Suppressor macrophage treated with lipopolysaccharide for 4 hours (primary cell): ENCODE measurements around the gene KCP.

Experiments
- DNase-seq: peaks from one replicate; pipeline ENCODE4 v3.0.0-alpha.2; 2020

KCP gene

DNA sequence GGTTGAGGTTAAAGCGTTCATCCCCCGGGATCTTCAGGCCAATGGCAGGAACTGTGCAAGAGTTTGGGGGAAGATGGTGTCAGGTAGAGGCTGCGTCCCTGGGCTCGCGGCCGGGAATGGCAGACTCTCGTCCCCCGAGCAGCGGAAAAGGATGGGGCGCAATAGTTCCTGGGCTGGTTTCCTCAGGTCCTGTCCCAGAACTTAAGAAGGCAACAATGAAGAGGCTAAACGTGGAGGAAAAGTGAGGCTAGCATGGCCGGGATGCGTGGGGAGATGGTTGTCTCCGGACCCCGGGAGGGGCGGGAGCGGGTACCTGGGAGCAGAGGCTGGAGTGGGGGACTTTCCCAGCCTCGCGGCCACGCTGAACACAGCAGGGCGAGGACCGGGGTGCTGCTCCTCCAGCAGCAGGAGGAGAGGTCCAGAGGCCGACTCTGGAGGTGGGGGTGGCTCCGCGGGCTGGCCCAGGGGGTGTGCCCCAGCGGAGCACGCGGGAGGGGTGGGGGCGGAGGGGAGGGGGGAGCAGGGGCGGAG is 28.1 kb upstream of the KCP start:
- DNase-seq: peak; percentile 60

DNA sequence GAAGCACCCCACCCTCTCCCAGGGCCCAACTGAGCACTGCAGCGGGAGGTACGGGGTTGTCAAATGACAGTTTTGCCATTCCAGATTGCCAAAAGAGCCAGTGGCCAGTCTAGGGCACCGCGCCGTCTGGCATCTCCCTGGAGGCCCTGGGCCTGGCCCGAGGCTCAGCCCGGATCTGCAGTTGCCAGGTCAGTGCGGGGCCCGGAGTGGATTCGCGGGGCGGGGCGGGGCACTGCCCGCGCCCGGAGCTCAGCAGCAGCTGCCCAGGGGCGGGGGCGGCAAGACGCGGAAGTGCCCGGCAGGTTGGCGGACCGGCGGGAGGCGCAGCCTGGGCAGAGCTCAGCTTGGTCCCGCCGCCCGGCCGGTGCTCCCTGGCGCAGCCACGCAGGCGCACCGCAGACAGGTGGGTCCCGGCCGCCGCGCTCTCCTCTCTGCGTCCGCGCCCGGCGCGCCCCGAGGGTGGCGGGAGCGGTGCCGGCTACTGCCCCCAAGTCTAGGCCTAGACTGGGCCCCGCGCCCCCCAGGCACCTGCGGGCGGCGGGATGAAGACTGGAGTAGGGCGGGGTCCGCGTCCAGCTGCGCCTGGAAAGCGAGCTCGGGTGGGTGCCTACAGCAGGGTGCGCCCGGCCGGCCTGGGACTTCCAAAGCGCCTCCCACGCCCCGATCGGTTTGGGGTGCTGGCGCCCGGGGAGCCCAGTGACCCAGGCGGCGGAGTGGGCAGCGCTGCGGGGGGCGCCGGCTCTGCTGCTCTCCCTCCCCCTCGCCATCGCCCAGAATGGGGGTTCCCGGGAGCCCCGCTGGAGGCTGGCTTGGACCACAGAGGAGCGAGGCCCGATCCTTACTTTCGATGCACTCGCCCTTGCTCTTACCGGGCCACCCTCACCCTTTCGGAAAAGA is 27.4 kb upstream of the KCP start, which contains the start of gene IRF5:
IRF5 (plus strand) TSS at position 281 of the 897 bp plus-strand sequence. CDS start 4,155 bp downstream, outside the sequence.
- peak; percentile 78 for DNase-seq

DNA sequence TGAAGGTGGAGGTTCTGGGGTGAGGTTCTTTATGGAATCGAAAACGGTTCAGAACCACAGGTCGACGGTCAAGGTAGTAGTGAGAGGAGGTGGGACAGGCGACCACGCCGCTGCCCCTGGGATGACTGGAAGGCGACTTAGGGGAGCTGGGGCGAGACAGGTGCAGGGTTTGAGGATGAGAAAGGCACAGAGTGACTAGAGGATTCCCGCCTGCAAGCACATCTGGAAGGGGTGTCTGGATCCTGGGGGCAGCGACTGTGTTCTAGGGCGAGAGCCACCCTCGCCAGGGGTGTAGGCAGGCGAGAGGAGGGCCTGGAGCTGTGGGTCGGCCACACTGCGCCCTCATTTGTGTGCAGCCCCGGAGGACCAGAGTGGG is 26.8 kb upstream of the KCP start:
- no peak for DNase-seq

DNA sequence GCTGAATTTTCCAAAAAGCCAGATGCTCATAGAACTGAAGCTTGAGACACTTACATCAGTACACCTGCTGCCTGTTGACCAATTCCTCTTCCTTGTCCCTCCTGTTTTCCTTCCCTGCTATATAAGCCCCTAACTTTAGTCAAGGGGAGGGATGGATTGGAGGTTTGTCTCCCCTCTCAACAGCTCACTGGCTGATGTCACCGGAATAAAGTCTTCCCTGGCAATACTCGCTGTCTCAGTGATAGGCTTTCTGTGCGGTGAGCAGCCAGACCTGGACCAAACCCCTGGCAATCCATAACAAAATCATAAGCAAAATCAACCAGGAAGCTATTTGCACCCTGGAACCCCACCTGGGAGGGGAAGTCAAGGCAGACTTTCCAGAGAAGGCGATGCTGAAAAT is 26.3 kb upstream of the KCP start:
- DNase-seq: no peak

DNA sequence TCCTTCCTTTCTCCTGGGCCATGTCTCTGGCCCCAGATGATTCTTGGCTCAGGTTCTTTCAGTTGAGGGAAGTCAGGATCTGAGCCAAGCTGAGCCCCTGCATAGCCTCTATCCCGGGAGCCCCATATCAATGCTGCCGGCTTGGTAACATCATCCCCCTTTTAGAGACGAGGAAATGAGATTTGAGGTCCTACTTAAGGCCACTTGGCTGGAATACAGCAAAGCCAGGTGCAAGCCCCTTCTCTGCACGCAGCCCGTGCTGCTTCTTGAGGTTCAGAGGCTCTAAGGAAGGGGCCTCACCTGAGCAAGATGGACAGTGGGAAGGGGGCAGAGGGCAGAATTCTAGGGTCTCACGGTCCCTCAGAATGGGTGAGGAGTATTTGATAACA is 24.8 kb upstream of the KCP start:
- DNase-seq: no peak

DNA sequence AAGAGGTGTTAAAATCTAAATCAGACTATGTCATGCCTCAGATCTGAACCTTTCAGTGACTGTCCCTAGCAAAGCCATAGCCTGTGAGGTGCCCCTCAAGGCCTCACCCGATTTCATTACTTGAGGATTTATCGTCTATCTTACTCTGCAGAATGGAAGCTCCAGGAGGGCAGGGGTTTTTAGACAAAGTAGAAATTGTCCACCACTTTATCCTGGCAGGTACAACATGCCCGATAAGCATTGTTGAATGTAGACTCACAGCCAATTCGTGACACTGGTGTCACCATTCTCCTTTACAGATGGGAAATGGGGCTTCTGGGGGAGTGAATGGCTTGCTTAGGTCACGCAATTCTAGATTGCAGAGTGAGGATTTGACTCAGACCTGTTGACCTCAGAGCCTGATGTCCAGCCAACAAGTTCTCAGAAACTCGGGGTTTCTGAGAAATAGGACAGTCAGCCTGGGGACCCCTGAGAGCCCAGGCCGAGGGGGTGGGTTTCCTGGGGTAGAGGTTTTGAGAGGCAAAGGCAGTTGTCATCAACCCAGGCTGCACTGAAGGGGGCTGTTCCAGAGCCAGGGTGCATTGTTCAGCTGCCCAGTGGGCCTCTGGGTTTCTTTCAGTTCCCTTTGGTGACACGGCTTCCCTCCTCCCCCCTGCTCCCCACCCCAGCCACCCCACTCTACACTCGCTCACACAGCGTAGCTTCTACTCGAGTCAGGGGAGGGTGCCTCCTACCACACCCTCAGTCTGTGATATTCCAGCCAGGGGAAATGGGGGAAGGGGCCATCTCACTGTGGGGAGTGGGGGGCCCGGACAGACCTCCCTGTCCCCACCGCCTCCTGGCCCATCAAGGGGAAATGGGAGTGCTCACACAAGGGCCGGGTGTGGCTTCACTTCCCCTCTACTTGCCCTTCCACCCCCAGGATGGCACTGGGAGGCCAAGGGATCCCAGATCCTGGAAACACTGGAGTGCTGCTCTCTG is 24.1 kb upstream of the KCP start:
- DNase-seq: peak; percentile 92

DNA sequence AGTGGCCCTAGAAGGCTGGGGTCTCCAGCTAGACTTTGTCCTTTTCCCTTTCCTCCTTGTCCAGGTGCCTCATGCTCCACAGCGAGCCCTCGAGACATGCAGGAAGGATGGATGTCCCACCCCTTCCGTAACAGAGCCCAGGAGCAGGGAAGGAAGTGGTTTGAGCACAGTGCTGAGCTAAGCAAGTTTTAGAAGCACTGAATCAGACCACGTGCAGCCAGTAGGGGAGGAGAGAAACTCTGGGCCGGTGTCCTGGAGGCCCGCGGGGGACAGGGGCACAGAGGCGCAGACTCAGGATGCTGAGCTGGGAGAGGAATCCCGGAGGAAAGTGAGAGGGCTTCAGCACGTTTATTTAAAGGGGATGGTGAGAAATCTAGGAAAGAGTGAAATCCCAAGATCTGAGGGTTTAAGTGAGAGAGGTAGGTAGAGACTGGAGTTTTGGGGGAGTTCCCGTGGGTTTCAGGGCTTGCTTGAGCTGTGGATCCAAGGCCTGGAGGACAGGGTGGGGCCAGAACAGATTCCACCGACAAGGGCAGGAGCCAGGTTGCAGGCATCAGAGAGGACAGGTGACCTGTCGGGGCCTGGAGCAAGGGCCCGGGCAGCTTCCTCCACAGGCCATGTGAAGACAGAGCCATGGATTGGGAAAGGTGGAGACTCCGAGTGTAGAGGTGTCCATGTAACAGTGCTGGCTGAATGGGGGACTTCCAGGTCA is 22.8 kb upstream of the KCP start:
- DNase-seq: peak; percentile 76

DNA sequence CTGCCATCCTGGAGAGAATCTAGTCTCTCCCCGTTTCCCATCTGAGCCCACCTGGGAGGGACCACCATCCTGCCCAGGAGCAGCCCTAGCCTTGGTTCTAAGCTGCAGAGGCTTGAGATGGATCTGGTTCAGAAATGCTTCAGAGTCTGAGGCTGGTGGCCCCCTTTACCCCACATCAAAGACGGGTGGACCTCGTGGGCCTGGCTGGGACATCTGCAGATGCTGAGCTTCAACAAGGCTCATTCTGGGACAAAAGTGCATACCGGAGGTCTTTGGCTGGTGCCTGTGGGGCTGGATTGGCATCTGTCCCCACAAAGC is 22.3 kb upstream of the KCP start:
- DNase-seq: no peak

DNA sequence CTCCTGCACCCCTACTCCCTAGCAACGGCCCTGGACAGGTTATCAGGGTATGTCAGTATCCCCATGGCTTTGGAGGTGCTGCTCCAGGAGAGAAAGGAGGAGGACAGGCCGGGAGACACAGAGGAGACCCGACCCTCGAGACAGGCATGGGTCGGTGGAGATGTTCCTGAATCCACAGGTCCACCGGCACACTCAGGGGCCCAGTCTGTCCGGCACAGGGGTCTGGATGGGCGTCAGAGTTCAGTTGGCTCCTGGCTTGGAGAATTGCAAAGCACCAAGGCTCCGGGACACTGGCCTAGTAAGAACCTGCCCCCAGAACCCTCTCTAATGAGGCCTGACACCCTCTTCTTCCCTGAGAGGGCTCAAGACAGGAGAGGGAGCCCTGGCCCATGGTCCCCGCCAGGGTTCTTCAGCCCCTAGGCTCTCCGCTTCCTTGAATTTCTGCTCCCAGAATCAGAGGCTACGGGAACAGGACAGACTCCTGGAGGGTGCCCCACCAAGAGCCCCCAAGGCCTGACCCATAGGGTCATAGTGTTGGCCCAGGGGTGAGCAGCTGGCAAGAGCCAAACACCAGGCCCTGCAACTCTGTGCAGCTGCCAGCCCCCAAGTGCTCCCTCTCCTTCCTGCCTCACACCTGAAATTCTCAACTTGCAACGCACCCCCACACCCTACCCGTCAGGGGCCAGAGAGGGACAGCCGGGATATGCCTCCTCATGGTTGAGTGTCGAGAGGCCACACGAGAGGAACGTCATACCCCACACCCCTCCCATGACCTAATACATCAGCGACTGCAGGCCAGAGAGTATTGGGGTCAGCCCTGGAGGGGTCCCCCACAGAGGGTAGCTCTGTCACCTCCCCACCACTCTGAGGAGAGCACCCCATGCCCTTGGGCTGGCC is 21.7 kb upstream of the KCP start:
- DNase-seq: no peak

DNA sequence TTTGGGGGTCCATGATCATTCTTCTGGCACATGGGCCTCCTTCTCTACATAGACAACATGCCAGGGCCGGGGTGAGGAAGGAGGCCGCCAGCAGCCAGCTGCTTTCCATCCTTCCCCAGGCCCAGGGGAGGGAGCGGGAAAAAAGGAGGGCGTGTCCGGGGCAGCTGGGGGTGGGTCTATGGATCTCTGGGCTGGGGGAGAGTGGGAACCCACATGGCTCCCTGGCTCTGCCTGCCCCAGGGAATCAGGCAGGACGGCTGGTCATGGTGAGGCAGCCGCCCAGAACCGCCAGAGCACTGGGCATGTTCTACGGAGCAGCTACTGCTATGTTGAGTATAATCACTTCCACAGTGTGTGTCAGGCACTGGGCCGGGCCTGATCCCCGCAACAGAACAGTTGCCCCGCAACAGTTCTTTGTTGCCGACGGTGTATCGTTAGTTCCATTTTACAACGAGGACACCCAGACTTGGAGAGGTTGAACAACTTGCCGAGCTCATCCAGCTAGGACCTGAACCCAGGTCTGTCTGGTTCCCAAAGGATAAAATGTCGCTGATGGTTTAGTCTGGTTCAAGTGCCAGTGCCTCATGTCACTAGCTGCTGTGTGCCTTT is 20.8 kb upstream of the KCP start:
- no peak for DNase-seq

DNA sequence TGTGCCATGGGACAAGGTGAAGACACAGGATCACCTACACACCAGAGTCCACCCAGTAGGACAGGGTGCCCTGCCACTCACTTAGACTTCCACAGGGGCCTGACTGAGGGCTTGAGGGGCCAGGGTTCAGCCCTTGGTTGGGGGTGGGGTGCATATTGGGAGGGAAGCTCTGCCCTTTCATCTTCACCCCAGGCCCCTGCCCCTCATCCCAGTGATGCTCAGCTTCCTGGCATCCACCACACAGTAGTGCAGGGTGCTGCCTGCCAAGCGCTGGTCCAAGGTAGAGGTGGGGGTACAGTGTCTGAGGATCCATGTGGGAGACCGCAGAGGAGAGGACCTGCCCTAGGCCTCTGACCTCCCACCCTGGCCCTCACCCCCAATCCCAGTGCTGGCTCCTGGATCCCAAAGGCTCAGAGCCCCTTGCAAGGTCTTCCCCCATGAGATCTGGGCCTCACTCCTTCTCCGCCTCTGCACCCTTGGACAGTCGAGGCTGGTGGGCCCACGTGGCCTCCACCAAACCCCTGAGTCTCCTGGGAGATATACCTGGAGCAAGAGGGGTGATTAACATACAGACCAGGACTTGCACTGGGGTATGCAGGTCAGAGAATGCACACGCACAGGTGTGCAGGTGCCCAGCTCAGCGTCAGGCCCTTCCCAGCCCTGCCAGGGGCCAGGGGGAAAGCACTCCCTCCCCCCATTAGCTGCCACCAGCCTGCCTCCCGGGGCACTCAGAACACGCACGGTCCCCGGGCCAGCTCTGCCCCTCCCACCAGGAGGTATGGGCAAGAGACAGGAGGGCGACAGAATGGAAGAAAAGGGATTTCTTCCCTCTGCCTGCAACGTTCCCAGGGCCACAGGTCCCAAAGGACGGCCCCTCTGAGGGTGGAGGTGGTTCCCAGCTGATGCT is 18.6 kb upstream of the KCP start:
- DNase-seq: no peak

DNA sequence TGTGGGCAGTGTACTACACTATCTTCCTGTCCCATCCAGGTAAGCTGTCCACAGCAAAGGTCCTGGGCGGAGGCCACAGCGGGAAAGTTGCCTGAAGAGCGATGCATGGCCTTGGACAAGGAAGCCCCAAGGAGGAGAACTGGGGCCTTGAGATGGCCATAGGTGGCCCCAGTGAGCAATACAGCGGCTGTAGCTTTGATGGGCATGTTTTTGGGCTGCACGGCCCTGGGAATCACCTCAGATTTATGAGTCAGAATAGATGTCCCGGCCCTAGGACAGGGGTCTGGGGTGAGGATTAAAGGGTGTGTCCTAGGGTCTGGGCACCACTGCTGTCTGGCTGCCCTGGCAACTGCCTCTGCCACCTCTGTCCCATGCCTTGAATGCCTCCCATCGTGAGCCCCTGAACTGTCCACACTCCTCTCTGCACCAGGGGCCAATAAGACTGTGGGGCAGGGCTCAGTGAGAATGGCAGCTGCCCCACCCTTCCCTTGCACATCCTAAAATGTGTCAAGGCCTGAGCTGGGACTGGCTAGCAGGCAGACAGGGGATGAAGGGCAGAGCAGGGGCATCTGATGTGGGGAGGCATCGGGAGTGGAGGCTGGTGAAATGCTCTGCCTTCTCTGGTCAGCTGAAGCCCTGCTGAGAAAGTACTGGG is 17.8 kb upstream of the KCP start:
- no peak for DNase-seq

DNA sequence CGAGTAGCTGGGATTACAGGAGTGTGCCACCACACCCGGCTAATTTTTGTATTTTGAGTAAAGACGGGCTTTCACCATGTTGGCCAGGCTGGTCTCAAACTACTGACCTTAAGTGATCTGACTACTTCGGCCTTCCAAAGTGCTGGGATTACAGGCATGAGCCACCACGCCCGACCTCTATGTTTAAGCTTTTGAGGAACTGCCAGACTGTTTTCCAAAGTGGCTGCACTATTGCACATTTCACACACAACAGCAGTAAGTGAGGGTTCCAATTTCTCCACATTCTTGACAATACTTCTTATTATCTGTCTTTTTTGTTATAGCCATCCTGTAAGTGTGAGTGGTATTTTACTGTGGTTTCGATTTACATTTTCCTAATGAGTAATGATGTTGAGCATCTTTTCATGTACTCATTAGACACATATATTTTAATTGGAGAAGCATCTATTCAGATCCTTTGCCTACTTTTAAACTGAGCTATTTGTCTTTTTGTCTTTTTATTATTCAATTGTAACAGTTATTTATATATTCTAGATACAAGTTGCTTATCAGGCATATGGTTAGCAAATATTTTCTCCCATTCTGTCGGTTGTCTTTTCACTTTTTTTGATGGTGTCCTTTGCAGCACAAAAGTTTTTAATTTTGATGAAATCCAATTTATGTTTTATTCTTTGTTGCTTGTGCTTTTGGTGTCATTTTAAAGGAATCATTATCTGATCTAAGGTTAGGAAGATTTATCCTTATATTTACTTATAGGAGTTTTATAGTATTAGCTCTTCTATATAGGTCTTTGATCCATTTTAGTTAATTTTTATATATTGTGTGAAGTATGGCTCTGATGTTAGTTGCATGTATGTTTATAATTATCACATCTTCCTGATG is 14.4 kb upstream of the KCP start:
- peak; percentile 36 for DNase-seq

DNA sequence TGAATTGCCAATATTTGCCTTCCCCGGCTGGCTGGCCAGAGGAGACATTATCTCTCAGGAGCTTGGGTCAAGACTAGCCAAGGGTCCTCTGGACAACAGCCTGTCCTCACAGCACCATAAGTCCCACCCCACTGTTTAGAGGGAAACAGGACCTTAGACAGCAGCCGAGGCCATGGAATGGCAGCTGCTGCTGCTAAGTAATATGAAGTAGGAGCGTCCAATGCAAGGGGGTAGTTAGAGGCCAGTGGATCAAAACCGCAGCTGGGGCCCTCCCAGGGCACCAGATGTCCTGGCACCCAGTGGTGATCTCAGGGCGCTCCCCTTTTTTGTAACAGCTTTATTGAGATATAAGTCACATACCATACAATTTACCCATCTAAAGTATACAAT is 12.9 kb upstream of the KCP start:
- no peak for DNase-seq

DNA sequence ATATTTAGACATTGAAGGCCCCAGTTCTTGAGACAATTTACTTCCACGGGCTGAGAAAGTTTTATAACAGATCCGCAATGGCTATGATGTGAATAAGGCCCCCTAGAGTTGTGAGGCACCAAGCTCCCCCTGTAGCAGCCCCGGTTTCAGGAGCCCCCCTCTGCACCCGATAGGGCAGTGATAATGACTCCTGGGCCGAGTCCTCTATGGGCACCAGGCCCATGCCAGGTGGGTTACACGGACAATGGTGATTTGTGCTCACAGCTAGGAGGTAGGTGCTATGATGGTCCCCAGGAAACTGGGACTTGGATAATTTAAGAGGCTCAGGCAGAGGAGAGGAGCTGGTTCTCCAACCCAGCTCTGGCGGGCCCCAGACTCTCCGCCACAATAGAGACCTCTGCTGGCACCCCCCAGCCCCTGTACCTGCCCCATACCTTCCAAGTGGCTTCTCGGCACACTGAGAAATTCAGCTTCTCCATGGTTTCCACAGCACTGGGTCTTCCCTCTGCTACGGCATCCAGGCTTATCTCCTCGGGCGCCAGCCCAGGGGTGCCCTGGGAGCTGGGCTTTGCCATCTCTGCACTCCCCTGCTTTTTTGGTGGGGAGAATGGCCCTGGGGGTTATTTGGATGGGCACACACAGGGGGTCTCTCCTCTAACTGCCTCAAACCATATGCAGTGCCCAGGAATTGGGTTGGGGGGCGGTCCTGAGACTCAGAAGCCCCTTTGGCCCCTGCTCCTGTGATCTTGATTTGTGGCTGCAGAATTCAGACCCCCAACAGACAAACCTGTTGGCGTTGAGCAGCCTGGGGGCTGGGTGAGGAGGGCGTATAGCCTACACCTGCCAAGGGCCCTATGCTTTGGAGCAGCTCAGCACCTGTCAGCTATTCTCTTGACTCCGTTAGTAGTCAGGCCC is 12.2 kb upstream of the KCP start:
- no peak for DNase-seq

DNA sequence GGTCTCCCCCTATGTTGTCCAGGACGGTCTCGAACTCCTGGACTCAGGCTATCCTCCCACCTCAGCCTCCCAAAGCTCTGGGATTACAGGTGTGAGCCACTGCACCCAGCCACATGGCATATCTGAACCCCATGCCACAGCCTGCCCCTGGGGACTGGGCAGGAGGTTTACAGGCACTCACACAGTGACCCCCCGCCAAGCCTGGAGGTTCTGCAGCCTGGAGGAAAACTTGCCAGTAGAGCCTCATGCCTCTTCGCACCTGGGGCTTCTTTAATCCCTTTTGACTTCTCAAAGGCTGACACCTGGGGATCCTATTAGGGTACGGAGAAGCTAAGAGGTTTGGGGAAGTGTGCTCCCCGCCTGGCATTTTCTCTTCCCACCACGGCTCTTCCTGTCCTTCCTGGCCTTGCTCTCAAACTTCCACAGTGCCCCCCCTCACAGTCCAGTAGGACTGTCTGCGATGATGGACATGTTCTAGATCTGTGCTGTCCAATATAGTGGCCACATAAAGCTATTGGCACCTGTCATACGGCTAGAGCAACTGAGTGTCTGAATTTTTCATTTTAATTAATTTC is 11.4 kb upstream of the KCP start:
- no peak for DNase-seq

DNA sequence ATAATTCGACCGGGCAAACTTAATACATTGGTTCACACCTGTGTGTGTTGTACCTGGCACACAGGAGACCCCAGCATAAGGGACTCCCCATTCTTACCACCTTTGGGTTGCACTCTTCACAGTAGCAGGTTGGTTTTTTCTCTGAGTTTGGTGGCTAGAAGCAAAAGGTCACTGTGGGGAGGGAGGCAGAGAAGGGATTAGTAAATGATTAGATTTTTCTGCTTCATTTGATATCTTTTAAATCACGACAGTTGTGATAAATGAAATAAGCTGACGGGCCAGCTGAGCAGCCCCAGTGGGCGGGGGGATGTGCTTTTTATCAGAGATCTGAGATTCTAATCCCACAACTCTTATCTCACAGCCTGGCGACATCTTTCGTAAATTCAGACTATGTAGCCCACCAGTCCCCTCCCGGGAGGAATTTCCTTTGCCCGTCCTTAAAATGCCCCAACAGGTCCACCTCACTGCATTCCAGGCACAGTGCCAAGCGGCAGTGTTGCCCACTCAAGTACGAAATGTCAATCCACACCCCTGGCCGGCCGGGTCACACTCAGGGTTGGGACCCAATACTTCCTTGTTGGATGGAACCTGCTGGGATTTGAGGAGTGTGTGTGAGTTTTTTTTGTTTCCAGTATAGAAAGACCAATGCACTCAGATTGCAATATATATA is 10.5 kb upstream of the KCP start:
- no peak for DNase-seq
